GM12878 (cell line): ENCODE results near the gene HEBP1. TPM values are rescaled to one million over a fixed set of nuclear protein-coding genes. Genes with fewer than 3 reads are reported as not detected.

Source experiments
- ATAC-seq: fragments of 200-7000 bp; cut with Tn5 transposase; 3 replicates; pipeline ENCODE4 v1.9.1; 2020; ENCODE audit warnings: mild to moderate bottlenecking, moderate library complexity
- BruUV-seq: library from RNA; stranded (reverse); fragments of 400-500 nt; replicated peaks from 2 replicates; lab custom pipeline; 2021; lab: Mats Ljungman, UMichigan
- CTCF ChIA-PET: fragments of 300-600 bp; sonication (Branson Sonifier 250); formaldehyde crosslinking; extraction: SDS; loops from one replicate; lab custom pipeline; 2021; ENCODE audit warnings: inconsistent platforms; lab: Yijun Ruan, JAX
- POLR2A ChIA-PET: fragments of 350-600 bp; formaldehyde crosslinking; extraction: SDS; loops from one replicate; lab custom pipeline; 2021; ENCODE audit warnings: inconsistent platforms; lab: Charles Lee
- RAD21 ChIA-PET: fragments of 300-600 bp; sonication (Branson Sonifier 250); formaldehyde crosslinking; loops from one replicate; lab custom pipeline; 2023; ENCODE audit warnings: antibody characterized with exemption; ENCODE audit not compliant: unreplicated experiment; lab: Charles Lee
- SMC1A ChIA-PET: fragments of 300-600 bp; sonication (Branson Sonifier 250); formaldehyde crosslinking; loops from one replicate; lab custom pipeline; 2023; ENCODE audit not compliant: unreplicated experiment, uncharacterized antibody; lab: Charles Lee
- DNase-seq: peaks from one replicate; pipeline ENCODE4 v3.0.0-alpha.2; 2011; ENCODE audit warnings: low read depth, low spot score
- FAIRE-seq: peaks from 3 replicates; lab custom pipeline; 2011; peaks lifted over from hg19 to GRCh38; lab: Jason Lieb, UNC
- H2AFZ ChIP-seq: 2 replicates; pipeline ENCODE4 v1.6.0; 2011; ENCODE audit warnings: low read depth, low read length, control low read depth; ENCODE audit not compliant: control insufficient read depth
- H3K27ac ChIP-seq: 2 replicates; pipeline ENCODE4 v1.5.1; 2011; ENCODE audit warnings: control low read depth; ENCODE audit not compliant: control insufficient read depth, insufficient read depth
- H3K27me3 ChIP-seq, 2 experiments: replicated peaks in 1 of 2; 2 replicates each; pipeline versions ENCODE4 v1.6.0 to v1.6.1; 2011; ENCODE audit warnings: low read length in 1 of 2; ENCODE audit not compliant: control insufficient read depth in 2 of 2, insufficient read depth in 2 of 2
- H3K36me3 ChIP-seq, 2 experiments: 2 replicates each; pipeline ENCODE4 v1.5.1; 2011; ENCODE audit warnings: low read length in 1 of 2; ENCODE audit not compliant: control insufficient read depth in 2 of 2, insufficient read depth in 2 of 2
- H3K4me1 ChIP-seq: 2 replicates; pipeline ENCODE4 v1.6.1; 2011; ENCODE audit warnings: mild to moderate bottlenecking, low read length, moderate library complexity, mixed read lengths; ENCODE audit not compliant: control insufficient read depth, insufficient read depth
- H3K4me2 ChIP-seq: 2 replicates; pipeline ENCODE4 v1.6.0; 2011; ENCODE audit warnings: control low read depth; ENCODE audit not compliant: control insufficient read depth, insufficient read depth
- H3K4me3 ChIP-seq: fragments of 200-600 bp; sonication (generic); 2 replicates; pipeline ENCODE4 v1.5.1; 2016
- H3K79me2 ChIP-seq: 2 replicates; pipeline ENCODE4 v1.6.0; 2011; ENCODE audit warnings: low read length; ENCODE audit not compliant: control insufficient read depth, insufficient read depth
- H3K9ac ChIP-seq: 2 replicates; pipeline ENCODE4 v1.8.0; 2011; ENCODE audit warnings: low read length, control low read depth, mixed read lengths; ENCODE audit not compliant: control insufficient read depth, insufficient read depth
- H3K9me3 ChIP-seq: replicated peaks from 3 replicates; pipeline ENCODE4 v1.5.1; 2011; ENCODE audit warnings: mild to moderate bottlenecking, low read length; ENCODE audit not compliant: control insufficient read depth, insufficient read depth
- H4K20me1 ChIP-seq: 2 replicates; pipeline ENCODE4 v1.6.0; 2011; ENCODE audit not compliant: control insufficient read depth, insufficient read depth
- ASH2L ChIP-seq: fragments of 300-600, 200-600 bp; sonication (generic); IDR thresholded peaks from 2 replicates; pipeline ENCODE4 v1.6.1; 2017; ENCODE audit warnings: low read depth, mild to moderate bottlenecking, borderline replicate concordance
- CEBPB ChIP-seq, 2 experiments: fragments of 150-350 bp in 1 of 2; IDR thresholded peaks; 2 replicates each; pipeline ENCODE4 v1.6.1; 2012 to 2014; ENCODE audit warnings: low read depth in 2 of 2, low read length in 2 of 2, borderline replicate concordance in 1 of 2, inconsistent platforms in 1 of 2
- ETV6 ChIP-seq, 2 experiments: fragments of 450-650 bp in 1 of 2; IDR thresholded peaks in 1 of 2; conservative IDR thresholded peaks in 1 of 2; 2 replicates each; pipeline ENCODE4 v1.6.1; 2014; ENCODE audit warnings: antibody characterized with exemption in 1 of 2, borderline replicate concordance in 1 of 2, low read depth in 1 of 2, mild to moderate bottlenecking in 1 of 2, moderate library complexity in 1 of 2
- FOXM1 ChIP-seq: IDR thresholded peaks from 2 replicates; pipeline ENCODE4 v1.6.1; 2012; ENCODE audit warnings: low read depth, mild to moderate bottlenecking, inconsistent platforms, low read length, moderate library complexity
- RBBP5 ChIP-seq: fragments of 200-600 bp; sonication (generic); conservative IDR thresholded peaks from 2 replicates; pipeline ENCODE4 v1.6.1; 2016
- SP1 ChIP-seq: IDR thresholded peaks from one replicate; pipeline ENCODE4 v1.6.1; 2011; ENCODE audit warnings: low read depth, low read length
- SREBF2 ChIP-seq: IDR thresholded peaks from 2 replicates; pipeline ENCODE4 v1.6.1; 2012; ENCODE audit warnings: mild to moderate bottlenecking, low read length
- STAT3 ChIP-seq: IDR thresholded peaks from 2 replicates; pipeline ENCODE4 v1.6.1; 2011; ENCODE audit warnings: low read depth, low read length, improper control_type of control experiment
- TAF1 ChIP-seq: IDR thresholded peaks from 2 replicates; pipeline ENCODE4 v1.6.1; 2011; ENCODE audit warnings: mild to moderate bottlenecking, low read depth, low read length, borderline replicate concordance
- TCF12 ChIP-seq: IDR thresholded peaks from 2 replicates; pipeline ENCODE4 v1.6.1; 2011; ENCODE audit warnings: low read depth, mild to moderate bottlenecking, low read length
- ZBTB33 ChIP-seq: fragments of 450-650 bp; IDR thresholded peaks from 2 replicates; pipeline ENCODE4 v1.6.1; 2017; ENCODE audit warnings: mild to moderate bottlenecking
- ZBTB40 ChIP-seq: fragments of 450-650 bp; IDR thresholded peaks from 2 replicates; pipeline ENCODE4 v1.6.1; 2016; ENCODE audit warnings: mild to moderate bottlenecking, moderate library complexity, borderline replicate concordance
- WGBS: methylation state at CpG from one replicate; pipeline ENCODE4 v1.1.6; 2016; ENCODE audit warnings: low lambda C conversion rate; ENCODE audit not compliant: insufficient replicate concordance, insufficient coverage; ENCODE audit errors: missing lambda C conversion rate; 5-methylcytosine and 5-hydroxymethylcytosine counted together
- in situ Hi-C: fragments of 300-500 bp; cut with MboI; formaldehyde crosslinking; loops from 9 replicates; pipeline ENCODE4 v1.14.3; 2018; ENCODE audit warnings: mixed read lengths
- intact Hi-C: fragments of 100-400 bp; cut with micrococcal nuclease; formaldehyde crosslinking; loops from one replicate; pipeline ENCODE4 v1.14.2; 2022; ENCODE audit not compliant: unreplicated experiment
- polyA plus RNA-seq, 11 experiments: library from polyadenylated mRNA; depleted of rRNA in 4 of 11; unstranded in 6 of 11; stranded (reverse) in 5 of 11; fragments of >200 nt; fragmentation: Nextera tagmentation in 4 of 11; fragmentation: Illumina TruSeq in 1 of 11; extraction: Ambion mirVana in 4 of 11; extraction: Trizol in 1 of 11; gene quantifications; 1 replicate in 1 of 11; 2 replicates in 10 of 11; pipeline versions ENCODE4 v1.2.1 to v1.2.3, GENCODE V29; 2011 to 2016; ENCODE audit warnings: inconsistent platforms in 2 of 11, missing spikeins in 2 of 11, low read depth in 1 of 11
- total RNA-seq, 4 experiments: library from RNA; depleted of rRNA in 3 of 4; stranded (reverse); fragments of >200 nt in 3 of 4; fragmentation: Illumina TruSeq in 1 of 4; extraction: Trizol in 1 of 4; gene quantifications; 2 replicates each; pipeline versions ENCODE4 v1.2.1 to v1.2.3, GENCODE V29; 2013 to 2021
- TF ChIP-seq, protein P1 (sequence below): fragments of 450-650 bp; formaldehyde crosslinking; IDR thresholded peaks from 2 replicates; pipeline ENCODE4 v1.5.0; 2022; ENCODE audit warnings: mild to moderate bottlenecking, missing genetic modification characterization

Gene HEBP1
- total and polyA plus RNA-seq, 10 of the 15 experiments (the other 5 are each of a cell fraction or from before 2014, with no cell fraction given): 0.07 to 0.32 (median 0.18) TPM; not detected in 5

DNA sequence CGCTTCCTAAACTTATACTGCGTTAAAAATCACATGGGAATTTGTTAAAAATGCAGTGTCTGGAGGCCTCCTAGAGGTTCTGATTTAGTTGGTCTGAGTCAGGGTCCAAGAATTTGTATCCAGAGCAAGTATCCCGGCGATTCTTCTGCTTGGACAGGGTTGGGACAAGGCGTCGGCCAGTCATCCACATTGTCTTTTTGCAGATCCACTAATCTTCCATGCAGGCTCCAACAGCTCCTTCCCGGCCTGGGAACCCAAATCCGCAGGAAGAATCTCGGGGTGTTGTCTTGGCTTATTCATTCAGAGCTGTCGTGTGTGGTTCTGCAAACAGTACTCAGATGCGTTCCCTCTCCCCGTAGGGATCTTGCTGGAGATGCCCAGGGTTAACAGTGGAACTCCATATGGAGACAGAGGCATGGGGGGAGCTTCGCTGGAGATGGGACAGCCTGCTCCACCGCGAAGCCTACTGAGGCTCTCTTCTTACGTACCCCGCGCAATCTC lies 73.4 kb downstream of the HEBP1 start:
- RAD21 ChIA-PET: no interaction called here
- Histone ChIP-seq H2AFZ (no peak overlapping the region), H3K4me3 (no peak overlapping the region), H3K4me2 (no peak overlapping the region), H3K4me1 (no peaks in the 10 kb centered on the region), H3K27ac (no peak overlapping the region), H3K27me3 (peaks cover 0 to 1% of the 10 kb centered on the region in 2 experiments; a peak in 2 of 4 replicates), H4K20me1 (no peaks in the 10 kb centered on the region), H3K9me3 (no peaks in the 10 kb centered on the region), H3K36me3 (no peaks in the 10 kb centered on the region), H3K79me2 (no peaks in the 10 kb centered on the region), H3K9ac (no peak overlapping the region)
- FAIRE-seq (no peak), ATAC-seq (no peak), DNase-seq (no peak)
- WGBS: 56% methylated on average over 18 of the region's 18 CpGs
- intact Hi-C loops (no loop called here), in situ Hi-C loops (no loop called here)
- SMC1A ChIA-PET: no interaction called here
- no TSS peak for BruUV-seq
- POLR2A ChIA-PET: no interaction called here
- CTCF ChIA-PET: interaction anchor here (1.1 kb wide), 1 partner anchor 286 kb away, joined by 3 read pairs; no protein-coding TSS in a partner anchor
- TF ChIP-seq ZBTB40 (no peak), SREBF2 (no peak), TCF12 (no peak), ZBTB33 (no peak), ETV6 (conservative IDR thresholded peaks at IDR 0.05 in 1 of 2, IDR thresholded peaks at IDR 0.05 in 1 of 2; ENCODE audit: borderline replicate concordance in 1 of 2, low read depth in 1 of 2) (no peak), FOXM1 (no peak), CEBPB (IDR thresholded peaks at IDR 0.05; ENCODE audit: borderline replicate concordance in 1 of 2, low read depth in 2 of 2, low read length in 2 of 2) (no peak), RBBP5 (no peak), SP1 (no peak), TAF1 (no peak), ASH2L (no peak), STAT3 (no peak)
- TF ChIP-seq, protein P1, sequence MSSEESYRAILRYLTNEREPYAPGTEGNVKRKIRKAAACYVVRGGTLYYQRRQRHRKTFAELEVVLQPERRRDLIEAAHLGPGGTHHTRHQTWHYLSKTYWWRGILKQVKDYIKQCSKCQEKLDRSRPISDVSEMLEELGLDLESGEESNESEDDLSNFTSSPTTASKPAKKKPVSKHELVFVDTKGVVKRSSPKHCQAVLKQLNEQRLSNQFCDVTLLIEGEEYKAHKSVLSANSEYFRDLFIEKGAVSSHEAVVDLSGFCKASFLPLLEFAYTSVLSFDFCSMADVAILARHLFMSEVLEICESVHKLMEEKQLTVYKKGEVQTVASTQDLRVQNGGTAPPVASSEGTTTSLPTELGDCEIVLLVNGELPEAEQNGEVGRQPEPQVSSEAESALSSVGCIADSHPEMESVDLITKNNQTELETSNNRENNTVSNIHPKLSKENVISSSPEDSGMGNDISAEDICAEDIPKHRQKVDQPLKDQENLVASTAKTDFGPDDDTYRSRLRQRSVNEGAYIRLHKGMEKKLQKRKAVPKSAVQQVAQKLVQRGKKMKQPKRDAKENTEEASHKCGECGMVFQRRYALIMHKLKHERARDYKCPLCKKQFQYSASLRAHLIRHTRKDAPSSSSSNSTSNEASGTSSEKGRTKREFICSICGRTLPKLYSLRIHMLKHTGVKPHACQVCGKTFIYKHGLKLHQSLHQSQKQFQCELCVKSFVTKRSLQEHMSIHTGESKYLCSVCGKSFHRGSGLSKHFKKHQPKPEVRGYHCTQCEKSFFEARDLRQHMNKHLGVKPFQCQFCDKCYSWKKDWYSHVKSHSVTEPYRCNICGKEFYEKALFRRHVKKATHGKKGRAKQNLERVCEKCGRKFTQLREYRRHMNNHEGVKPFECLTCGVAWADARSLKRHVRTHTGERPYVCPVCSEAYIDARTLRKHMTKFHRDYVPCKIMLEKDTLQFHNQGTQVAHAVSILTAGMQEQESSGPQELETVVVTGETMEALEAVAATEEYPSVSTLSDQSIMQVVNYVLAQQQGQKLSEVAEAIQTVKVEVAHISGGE (CRISPR knock-in tag): no peak
